NB4 (cell line): ENCODE results near the gene ZNF692.
A peak's percentile ranks its signal among the peaks of the same experiment; 100 is the strongest.
"Not testable (repeated sequence)": the region's sequence is repeated elsewhere in the genome, so short reads cannot be mapped to it uniquely, and the experiment has no call there.

Experiments
- DNase-seq: peaks from one replicate; pipeline ENCODE4 v3.0.0; 2010; ENCODE audit warnings: low read depth
- H3K4me3 ChIP-seq: one replicate; pipeline ENCODE4 v1.5.1; 2011; ENCODE audit warnings: mild to moderate bottlenecking, low read depth, low read length, moderate library complexity
- MAX ChIP-seq: IDR thresholded peaks from 2 replicates; pipeline ENCODE4 v1.6.1; 2011; ENCODE audit warnings: low read depth, low read length
- MYC ChIP-seq: IDR thresholded peaks from 2 replicates; pipeline ENCODE4 v1.6.1; 2011; ENCODE audit warnings: low read depth, low read length
- POLR2A ChIP-seq: IDR thresholded peaks from 2 replicates; pipeline ENCODE4 v1.6.1; 2011; ENCODE audit warnings: mild to moderate bottlenecking; ENCODE audit not compliant: insufficient read length; ENCODE audit errors: extremely low read depth
- TF ChIP-seq, protein P1 (sequence below): IDR thresholded peaks from one replicate; pipeline ENCODE4 v1.5.1; 2012; ENCODE audit warnings: low read depth, low read length

ZNF692 gene

GRCh38 chr1:248884632-248885295 lies 25.9 kb upstream of the ZNF692 start:
- no peak for TF ChIP-seq MAX
- TF ChIP-seq POLR2A: no peak
- TF ChIP-seq, protein P1, sequence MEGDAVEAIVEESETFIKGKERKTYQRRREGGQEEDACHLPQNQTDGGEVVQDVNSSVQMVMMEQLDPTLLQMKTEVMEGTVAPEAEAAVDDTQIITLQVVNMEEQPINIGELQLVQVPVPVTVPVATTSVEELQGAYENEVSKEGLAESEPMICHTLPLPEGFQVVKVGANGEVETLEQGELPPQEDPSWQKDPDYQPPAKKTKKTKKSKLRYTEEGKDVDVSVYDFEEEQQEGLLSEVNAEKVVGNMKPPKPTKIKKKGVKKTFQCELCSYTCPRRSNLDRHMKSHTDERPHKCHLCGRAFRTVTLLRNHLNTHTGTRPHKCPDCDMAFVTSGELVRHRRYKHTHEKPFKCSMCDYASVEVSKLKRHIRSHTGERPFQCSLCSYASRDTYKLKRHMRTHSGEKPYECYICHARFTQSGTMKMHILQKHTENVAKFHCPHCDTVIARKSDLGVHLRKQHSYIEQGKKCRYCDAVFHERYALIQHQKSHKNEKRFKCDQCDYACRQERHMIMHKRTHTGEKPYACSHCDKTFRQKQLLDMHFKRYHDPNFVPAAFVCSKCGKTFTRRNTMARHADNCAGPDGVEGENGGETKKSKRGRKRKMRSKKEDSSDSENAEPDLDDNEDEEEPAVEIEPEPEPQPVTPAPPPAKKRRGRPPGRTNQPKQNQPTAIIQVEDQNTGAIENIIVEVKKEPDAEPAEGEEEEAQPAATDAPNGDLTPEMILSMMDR: no peak
- TF ChIP-seq MYC: no peak
- H3K4me3 ChIP-seq: no peak overlapping the region
- no peak for DNase-seq

- DNase-seq, H3K4me3 ChIP-seq: not testable (repeated sequence)
These were observed 23.5 kb upstream of the ZNF692 start for GRCh38 chr1:248882427-248882826.

DNA sequence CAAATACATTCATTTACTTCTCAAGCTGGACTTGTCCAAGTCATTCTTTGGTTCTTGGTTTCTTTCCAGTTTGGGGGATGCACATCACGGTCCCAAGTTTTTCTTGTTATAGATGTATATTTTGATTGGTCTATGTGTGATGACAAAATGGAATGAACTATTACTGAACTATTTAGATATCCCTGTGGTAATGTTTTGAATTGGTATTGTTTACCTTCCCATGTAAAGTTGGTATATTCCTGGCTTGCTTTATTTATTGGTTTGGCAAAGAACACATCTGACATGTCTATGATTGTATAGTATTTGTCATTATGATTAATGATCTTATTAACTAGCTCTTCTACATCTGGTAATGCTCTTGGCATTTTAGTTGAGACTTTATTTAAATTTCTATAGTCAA lies 22.4 kb upstream of the ZNF692 start:
- no peak for DNase-seq
- no peak overlapping the region for H3K4me3 ChIP-seq

GRCh38 chr1:248873993-248874533 lies 15.2 kb upstream of the ZNF692 start:
- DNase-seq: peak; percentile 83
- peak overlapping the region; percentile 82 for H3K4me3 ChIP-seq
- no peak for TF ChIP-seq POLR2A
- TF ChIP-seq MAX: no peak; the same call in 1 of the 2 replicates
- TF ChIP-seq, protein P1: no peak
- no peak for TF ChIP-seq MYC

More for the DNA sequence above, 22.4 kb upstream of the ZNF692 start:
- no peak for TF ChIP-seq MAX

GRCh38 chr1:248873409-248873992 lies 14.6 kb upstream of the ZNF692 start:
- peak overlapping the region; percentile 82 for H3K4me3 ChIP-seq
- DNase-seq: peak; percentile 94
- TF ChIP-seq POLR2A: peak; percentile 57
- TF ChIP-seq MYC: no peak
- TF ChIP-seq MAX: peak; percentile 46

GRCh38 chr1:248872752-248873408 lies 14.0 kb upstream of the ZNF692 start:
- TF ChIP-seq MYC: no peak
- TF ChIP-seq MAX: no peak
- no peak for TF ChIP-seq POLR2A
- TF ChIP-seq, protein P1: no peak
- H3K4me3 ChIP-seq: peak overlapping the region; percentile 82
- DNase-seq: peak; percentile 85

DNA sequence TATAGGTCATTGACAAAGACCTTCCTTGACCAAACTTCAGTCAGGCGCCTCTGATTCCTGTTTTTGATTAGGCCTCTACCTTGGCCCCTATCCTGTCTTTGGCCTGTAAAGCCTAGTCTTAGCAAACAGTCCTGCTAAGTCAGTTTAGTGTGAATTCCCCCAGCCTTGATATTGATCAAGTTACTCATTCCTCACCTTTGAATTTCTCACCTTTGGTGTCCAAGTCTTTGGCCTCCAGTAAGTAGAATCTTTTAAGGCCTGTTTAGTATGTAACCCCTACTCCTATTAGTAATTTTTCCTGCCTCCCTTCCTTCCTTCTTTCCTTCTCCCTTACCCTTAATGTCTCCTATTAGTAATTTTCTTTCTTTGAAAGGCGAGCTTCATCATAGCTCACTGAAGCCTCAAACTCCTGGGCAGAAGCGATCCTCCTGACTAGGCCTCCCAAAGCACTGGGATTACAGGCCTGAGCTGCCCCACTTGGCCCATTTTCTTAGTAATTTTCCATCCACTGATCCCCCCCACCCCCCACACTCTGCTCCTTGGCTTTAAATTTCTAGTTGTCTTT lies 13.0 kb upstream of the ZNF692 start:
- no peak for TF ChIP-seq MAX
- TF ChIP-seq, protein P1: no peak
- TF ChIP-seq MYC: no peak
- peak overlapping the region; percentile 25 for H3K4me3 ChIP-seq
- no peak for DNase-seq
